Measurements from ENCODE around the gene GNAI1.
A peak's percentile ranks its signal among the peaks of the same experiment; 100 is the strongest.

Gene GNAI1

GRCh38 chr7:80134536-80135308 lies at the start of gene GNAI1:
Gene GNAI1, plus strand, starts transcription at chr7:80134831. Its CDS starts 330 bp downstream, at chr7:80135161.
- Histone ChIP-seq H3K27ac (peak within 1 kb of the TSS; percentile 38; the same call in 1 of the 2 replicates), H3K4me3 (IDR thresholded peaks at IDR 0.05; ENCODE audit: insufficient read depth, low read depth, low read length) (no peak within 1 kb of the TSS), H3K79me2 (ENCODE audit: insufficient read depth, low read depth) (peaks cover 6% of the 10 kb centered on the region; the same call in 1 of the 2 replicates), H4K20me1 (ENCODE audit: insufficient read depth) (no peaks in the 10 kb centered on the region), H3K9ac (peak within 1 kb of the TSS; percentile 66), H3K4me2 (peak within 1 kb of the TSS; percentile 86), H3K36me3 (ENCODE audit: insufficient read depth) (no peaks in the 10 kb centered on the region), H3K4me1 (ENCODE audit: low read depth, poor library complexity, severe bottlenecking) (peaks cover 14% of the 10 kb centered on the region), H3K27me3 (ENCODE audit: insufficient read depth, low read depth) (no peaks in the 10 kb centered on the region; the same call in 1 of the 2 replicates), H2AFZ (ENCODE audit: low read depth) (peak within 1 kb of the TSS; percentile 96)
- TF ChIP-seq CTCF (conservative IDR thresholded peaks at IDR 0.05; ENCODE audit: low read depth, low read length) = 0 out of 2 replicates have a peak, but pooled peaks have one; percentile 16

GRCh38 chr7:80087051-80087770 lies 47.4 kb upstream of the GNAI1 start:
- no peak overlapping the region for H2AFZ ChIP-seq (ENCODE audit: low read depth)
- no peaks in the 10 kb centered on the region for H3K79me2 ChIP-seq (ENCODE audit: insufficient read depth, low read depth)
- H4K20me1 ChIP-seq (ENCODE audit: insufficient read depth) = no peaks in the 10 kb centered on the region
- H3K4me3 ChIP-seq (IDR thresholded peaks at IDR 0.05; ENCODE audit: insufficient read depth, low read depth, low read length) = no peak overlapping the region
- no peak overlapping the region for H3K4me2 ChIP-seq
- H3K27ac ChIP-seq = no peak overlapping the region
- no peaks in the 10 kb centered on the region for H3K4me1 ChIP-seq (ENCODE audit: low read depth, poor library complexity, severe bottlenecking)
- no peaks in the 10 kb centered on the region for H3K36me3 ChIP-seq (ENCODE audit: insufficient read depth)
- no peak for TF ChIP-seq CTCF (conservative IDR thresholded peaks at IDR 0.05; ENCODE audit: low read depth, low read length)
- H3K9ac ChIP-seq = no peak overlapping the region
- H3K27me3 ChIP-seq (ENCODE audit: insufficient read depth, low read depth) = no peaks in the 10 kb centered on the region

- Histone ChIP-seq H3K36me3 (ENCODE audit: insufficient read depth) (no peaks in the 10 kb centered on the region), H3K4me2 (no peak overlapping the region), H2AFZ (ENCODE audit: low read depth) (no peak overlapping the region), H3K79me2 (ENCODE audit: insufficient read depth, low read depth) (no peaks in the 10 kb centered on the region), H3K4me1 (ENCODE audit: low read depth, poor library complexity, severe bottlenecking) (no peaks in the 10 kb centered on the region), H3K27ac (no peak overlapping the region), H3K9ac (no peak overlapping the region), H3K27me3 (ENCODE audit: insufficient read depth, low read depth) (no peaks in the 10 kb centered on the region), H3K4me3 (IDR thresholded peaks at IDR 0.05; ENCODE audit: insufficient read depth, low read depth, low read length) (no peak overlapping the region), H4K20me1 (ENCODE audit: insufficient read depth) (no peaks in the 10 kb centered on the region)
- no peak for TF ChIP-seq CTCF (conservative IDR thresholded peaks at IDR 0.05; ENCODE audit: low read depth, low read length)
These were observed 46.9 kb upstream of the GNAI1 start for GRCh38 chr7:80087771-80088170.

- H3K27me3 ChIP-seq (ENCODE audit: insufficient read depth, low read depth) = no peaks in the 10 kb centered on the region
- H3K79me2 ChIP-seq (ENCODE audit: insufficient read depth, low read depth) = no peaks in the 10 kb centered on the region
- no peaks in the 10 kb centered on the region for H3K4me1 ChIP-seq (ENCODE audit: low read depth, poor library complexity, severe bottlenecking)
- no peaks in the 10 kb centered on the region for H4K20me1 ChIP-seq (ENCODE audit: insufficient read depth)
- TF ChIP-seq CTCF (conservative IDR thresholded peaks at IDR 0.05; ENCODE audit: low read depth, low read length) = no peak
- no peak overlapping the region for H3K9ac ChIP-seq
- H2AFZ ChIP-seq (ENCODE audit: low read depth) = no peak overlapping the region
- H3K27ac ChIP-seq = no peak overlapping the region
- no peaks in the 10 kb centered on the region for H3K36me3 ChIP-seq (ENCODE audit: insufficient read depth)
- no peak overlapping the region for H3K4me2 ChIP-seq
- no peak overlapping the region for H3K4me3 ChIP-seq (IDR thresholded peaks at IDR 0.05; ENCODE audit: insufficient read depth, low read depth, low read length)
These were observed 45.9 kb upstream of the GNAI1 start for GRCh38 chr7:80088705-80089104.
